ENCODE results near the gene TNS3. TPM values are rescaled to one million over a fixed set of nuclear protein-coding genes. Genes with fewer than 3 reads are reported as not detected.

The TNS3 gene
- total and polyA plus RNA-seq, 2 donors (not counting 3 experiments of a cell fraction or from before 2014, with no cell fraction given): 10.4 to 45.1 TPM

DNA sequence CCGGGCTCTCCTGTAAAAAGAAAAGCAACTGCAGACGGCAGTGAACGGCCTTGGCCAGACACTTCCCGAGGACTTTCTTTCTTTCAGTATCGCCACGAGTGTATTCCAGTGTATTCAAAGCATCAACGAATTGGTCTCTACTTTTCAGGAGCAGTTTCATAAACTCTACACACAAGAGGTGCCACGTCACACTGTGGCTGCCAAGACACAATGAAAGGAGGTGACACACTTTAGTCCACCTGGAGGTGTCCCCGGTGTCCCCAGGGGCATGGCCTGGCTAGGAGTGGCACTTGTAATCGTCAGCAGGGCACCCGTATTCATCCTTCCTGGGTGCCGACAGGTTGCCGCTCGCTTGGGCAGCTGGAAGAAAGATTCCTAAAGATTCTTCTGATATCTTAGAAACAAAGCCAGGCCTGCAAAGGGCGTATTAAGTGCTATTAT is 5.0 kb downstream of the TNS3 start:
- H3K36me3 ChIP-seq (ENCODE audit: control insufficient read depth in 2 of 2, extremely low read depth in 1 of 2, insufficient read depth in 2 of 2, low read length in 2 of 2): no peaks in the 10 kb centered on the region
- no peaks in the 10 kb centered on the region for H4K20me1 ChIP-seq (replicated peaks; ENCODE audit: control insufficient read depth, extremely low read depth, insufficient read depth, low read length)
- no peaks in the 10 kb centered on the region for H3K27me3 ChIP-seq (ENCODE audit: control insufficient read depth in 2 of 2, insufficient read depth in 2 of 2, low read length in 2 of 2)
- H3K4me3 ChIP-seq (replicated peaks in 1 of 3; ENCODE audit: insufficient read depth in 1 of 3, low read depth in 1 of 3, low read length in 3 of 3): no peak overlapping the region
- no peak overlapping the region for H3K4me2 ChIP-seq (ENCODE audit: insufficient read depth, low read length)
- TF ChIP-seq, protein P1, sequence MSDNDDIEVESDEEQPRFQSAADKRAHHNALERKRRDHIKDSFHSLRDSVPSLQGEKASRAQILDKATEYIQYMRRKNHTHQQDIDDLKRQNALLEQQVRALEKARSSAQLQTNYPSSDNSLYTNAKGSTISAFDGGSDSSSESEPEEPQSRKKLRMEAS (IDR thresholded peaks at IDR 0.05; ENCODE audit: insufficient read depth, insufficient read length): no peak
- TF ChIP-seq MYC (IDR thresholded peaks at IDR 0.05; ENCODE audit: low read depth, low read length): no peak
- TF ChIP-seq FOS (IDR thresholded peaks at IDR 0.05; ENCODE audit: borderline replicate concordance, insufficient read depth, low read length): no peak
- TF ChIP-seq EZH2 (IDR thresholded peaks at IDR 0.05; ENCODE audit: borderline replicate concordance, low read depth, low read length, severe bottlenecking): no peak
- no peak for TF ChIP-seq POLR2A (IDR thresholded peaks at IDR 0.05; ENCODE audit: low read depth, low read length)
- no peak for TF ChIP-seq GATA2 (IDR thresholded peaks at IDR 0.05; ENCODE audit: insufficient read depth, insufficient read length, low read depth, low read length)
- no peak for TF ChIP-seq POLR2AphosphoS5 (IDR thresholded peaks at IDR 0.05; ENCODE audit: insufficient read depth, low read depth, low read length)
- no peak for TF ChIP-seq JUN (IDR thresholded peaks at IDR 0.05; ENCODE audit: borderline replicate concordance, insufficient read depth, insufficient read length, low read depth)
- TF ChIP-seq, protein P2, sequence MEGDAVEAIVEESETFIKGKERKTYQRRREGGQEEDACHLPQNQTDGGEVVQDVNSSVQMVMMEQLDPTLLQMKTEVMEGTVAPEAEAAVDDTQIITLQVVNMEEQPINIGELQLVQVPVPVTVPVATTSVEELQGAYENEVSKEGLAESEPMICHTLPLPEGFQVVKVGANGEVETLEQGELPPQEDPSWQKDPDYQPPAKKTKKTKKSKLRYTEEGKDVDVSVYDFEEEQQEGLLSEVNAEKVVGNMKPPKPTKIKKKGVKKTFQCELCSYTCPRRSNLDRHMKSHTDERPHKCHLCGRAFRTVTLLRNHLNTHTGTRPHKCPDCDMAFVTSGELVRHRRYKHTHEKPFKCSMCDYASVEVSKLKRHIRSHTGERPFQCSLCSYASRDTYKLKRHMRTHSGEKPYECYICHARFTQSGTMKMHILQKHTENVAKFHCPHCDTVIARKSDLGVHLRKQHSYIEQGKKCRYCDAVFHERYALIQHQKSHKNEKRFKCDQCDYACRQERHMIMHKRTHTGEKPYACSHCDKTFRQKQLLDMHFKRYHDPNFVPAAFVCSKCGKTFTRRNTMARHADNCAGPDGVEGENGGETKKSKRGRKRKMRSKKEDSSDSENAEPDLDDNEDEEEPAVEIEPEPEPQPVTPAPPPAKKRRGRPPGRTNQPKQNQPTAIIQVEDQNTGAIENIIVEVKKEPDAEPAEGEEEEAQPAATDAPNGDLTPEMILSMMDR (IDR thresholded peaks at IDR 0.05; ENCODE audit: extremely low read depth in 1 of 2, insufficient read depth in 1 of 2, low read depth in 1 of 2, low read length in 2 of 2): no peak
- H3K9me3 ChIP-seq (replicated peaks; ENCODE audit: control insufficient read depth, insufficient read depth, low read length): no peaks in the 10 kb centered on the region
- ChIA-PET POLR2A (no interaction called here), CTCF (no interaction called here)
- H2AFZ ChIP-seq (ENCODE audit: low read depth, low read length): no peak overlapping the region
- intact Hi-C loops (cut with micrococcal nuclease) (no loop called here), dilution Hi-C loops (cut with MboI; ENCODE audit: extremely low pct_ligation_motif_present, low sequenced_read_pairs) (no loop called here)
- H3K9me1 ChIP-seq (replicated peaks; ENCODE audit: control insufficient read depth, extremely low read depth, insufficient read depth, low read length): no peaks in the 10 kb centered on the region
- FAIRE-seq: no peak
- no TSS peak for BruUV-seq (replicated peaks)
- peaks cover 21% of the 10 kb centered on the region for H3K4me1 ChIP-seq (ENCODE audit: control insufficient read depth, extremely low read depth, insufficient read depth, low read length)
- H3K27ac ChIP-seq (ENCODE audit: insufficient read depth, low read depth, low read length): no peak overlapping the region
- DNase-seq (ENCODE audit: low read depth, low spot score): no peak
- no peaks in the 10 kb centered on the region for H3K79me2 ChIP-seq (ENCODE audit: control insufficient read depth, insufficient read depth, low read length)
- H3K9ac ChIP-seq (replicated peaks; ENCODE audit: extremely low read depth, insufficient read depth, low read length): no peak overlapping the region

Measured in endothelial cell of umbilical vein (primary cell).